NB4 (cell line): Measurements from ENCODE around the gene TBC1D21.

Experiments
- DNase-seq: peaks from one replicate; pipeline ENCODE4 v3.0.0; 2010; ENCODE audit warnings: low read depth
- H3K4me3 ChIP-seq: one replicate; pipeline ENCODE4 v1.5.1; 2011; ENCODE audit warnings: mild to moderate bottlenecking, low read depth, low read length, moderate library complexity
- MYC ChIP-seq: IDR thresholded peaks from 2 replicates; pipeline ENCODE4 v1.6.1; 2011; ENCODE audit warnings: low read depth, low read length
- POLR2A ChIP-seq: IDR thresholded peaks from 2 replicates; pipeline ENCODE4 v1.6.1; 2011; ENCODE audit warnings: mild to moderate bottlenecking; ENCODE audit not compliant: insufficient read length; ENCODE audit errors: extremely low read depth
- TF ChIP-seq, protein P1 (sequence below): IDR thresholded peaks from one replicate; pipeline ENCODE4 v1.5.1; 2012; ENCODE audit warnings: low read depth, low read length
- TF ChIP-seq, protein P2 (sequence below): IDR thresholded peaks from 2 replicates; pipeline ENCODE4 v1.6.1; 2011; ENCODE audit warnings: low read depth, low read length

TBC1D21 gene

DNA sequence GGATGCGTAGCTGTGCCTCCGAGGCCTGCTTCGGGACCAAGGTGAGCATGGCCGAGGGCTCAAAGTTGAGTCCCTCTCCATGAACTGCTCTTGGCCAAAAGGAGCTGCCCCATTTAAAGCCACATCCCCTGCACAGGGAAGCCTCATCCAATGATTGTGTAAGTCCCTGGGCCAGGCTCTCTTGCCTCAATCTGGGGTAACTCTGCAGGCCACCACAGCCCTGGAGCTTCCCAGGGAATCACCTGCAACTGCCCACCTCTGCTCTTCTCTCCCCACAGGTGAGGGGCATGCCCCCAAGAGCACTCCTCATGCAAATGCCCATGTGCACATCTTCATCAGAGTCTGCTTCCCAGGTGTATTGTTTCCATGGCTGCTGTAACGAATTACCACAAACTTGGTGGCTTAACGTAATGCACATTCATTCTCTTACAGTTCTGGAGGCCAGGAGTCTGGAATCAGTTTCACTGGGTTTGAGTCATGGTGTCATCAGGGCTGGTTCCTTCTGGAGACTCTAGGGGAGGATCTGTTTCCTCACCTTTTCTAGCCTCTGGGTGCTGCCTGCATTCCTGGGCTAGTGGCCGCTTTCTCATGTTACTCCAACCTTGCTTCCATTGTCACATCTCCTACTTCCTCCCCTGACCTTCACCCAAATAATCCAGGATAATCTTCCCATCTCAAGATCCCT is 27.9 kb downstream of the TBC1D21 start:
- TF ChIP-seq, protein P1, sequence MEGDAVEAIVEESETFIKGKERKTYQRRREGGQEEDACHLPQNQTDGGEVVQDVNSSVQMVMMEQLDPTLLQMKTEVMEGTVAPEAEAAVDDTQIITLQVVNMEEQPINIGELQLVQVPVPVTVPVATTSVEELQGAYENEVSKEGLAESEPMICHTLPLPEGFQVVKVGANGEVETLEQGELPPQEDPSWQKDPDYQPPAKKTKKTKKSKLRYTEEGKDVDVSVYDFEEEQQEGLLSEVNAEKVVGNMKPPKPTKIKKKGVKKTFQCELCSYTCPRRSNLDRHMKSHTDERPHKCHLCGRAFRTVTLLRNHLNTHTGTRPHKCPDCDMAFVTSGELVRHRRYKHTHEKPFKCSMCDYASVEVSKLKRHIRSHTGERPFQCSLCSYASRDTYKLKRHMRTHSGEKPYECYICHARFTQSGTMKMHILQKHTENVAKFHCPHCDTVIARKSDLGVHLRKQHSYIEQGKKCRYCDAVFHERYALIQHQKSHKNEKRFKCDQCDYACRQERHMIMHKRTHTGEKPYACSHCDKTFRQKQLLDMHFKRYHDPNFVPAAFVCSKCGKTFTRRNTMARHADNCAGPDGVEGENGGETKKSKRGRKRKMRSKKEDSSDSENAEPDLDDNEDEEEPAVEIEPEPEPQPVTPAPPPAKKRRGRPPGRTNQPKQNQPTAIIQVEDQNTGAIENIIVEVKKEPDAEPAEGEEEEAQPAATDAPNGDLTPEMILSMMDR = no peak
- TF ChIP-seq MYC = no peak
- TF ChIP-seq, protein P2, sequence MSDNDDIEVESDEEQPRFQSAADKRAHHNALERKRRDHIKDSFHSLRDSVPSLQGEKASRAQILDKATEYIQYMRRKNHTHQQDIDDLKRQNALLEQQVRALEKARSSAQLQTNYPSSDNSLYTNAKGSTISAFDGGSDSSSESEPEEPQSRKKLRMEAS = no peak

DNA sequence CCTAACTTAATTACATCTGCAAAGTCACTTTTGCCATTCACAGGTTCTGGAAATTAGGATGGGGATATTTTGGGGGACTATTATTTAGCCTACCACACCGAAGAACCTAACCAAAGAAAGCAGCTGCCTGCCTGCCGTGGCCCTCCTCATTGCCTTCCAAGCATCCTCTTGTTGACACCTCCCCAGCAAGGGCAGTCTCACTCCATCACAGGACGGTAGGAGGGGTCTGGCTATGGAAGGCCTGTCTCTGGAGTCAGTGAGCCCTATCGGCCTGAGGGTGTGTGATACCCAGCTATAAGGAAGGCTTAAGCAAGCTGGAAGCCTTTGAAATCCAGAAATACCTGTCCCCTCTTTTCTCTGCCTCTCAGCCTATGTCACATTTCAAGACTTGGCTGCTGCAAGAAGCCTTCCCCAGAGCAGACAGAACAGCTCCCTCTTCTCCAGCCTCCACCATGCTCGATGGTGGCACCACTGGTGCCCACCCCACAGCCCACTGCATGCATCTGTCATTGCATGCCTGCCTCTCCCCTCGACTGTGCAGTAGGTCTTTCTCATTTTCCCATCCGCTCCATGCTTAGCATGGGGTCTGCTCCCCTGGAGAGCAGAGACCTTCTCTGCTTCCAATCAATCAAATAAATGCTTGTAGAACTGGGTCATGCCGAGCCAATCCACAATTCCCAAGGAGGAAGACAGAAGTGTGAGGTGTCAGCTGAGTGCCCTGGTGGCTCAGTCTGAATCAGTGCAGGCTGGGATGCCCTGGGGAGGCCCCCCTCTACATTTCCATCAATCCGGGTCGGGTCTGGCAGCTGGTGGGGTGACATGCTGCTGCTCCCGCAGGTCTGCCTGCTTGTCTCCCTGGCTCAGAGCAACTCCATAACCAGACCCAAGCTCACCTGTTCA is 29.0 kb downstream of the TBC1D21 start:
- no peak for TF ChIP-seq POLR2A
- TF ChIP-seq, protein P1 = no peak
- TF ChIP-seq MYC = no peak
- TF ChIP-seq, protein P2 = no peak
- H3K4me3 ChIP-seq = no peak overlapping the region
- DNase-seq = no peak

More for the DNA sequence above, 27.9 kb downstream of the TBC1D21 start:
- H3K4me3 ChIP-seq = no peak overlapping the region
- no peak for DNase-seq

DNA sequence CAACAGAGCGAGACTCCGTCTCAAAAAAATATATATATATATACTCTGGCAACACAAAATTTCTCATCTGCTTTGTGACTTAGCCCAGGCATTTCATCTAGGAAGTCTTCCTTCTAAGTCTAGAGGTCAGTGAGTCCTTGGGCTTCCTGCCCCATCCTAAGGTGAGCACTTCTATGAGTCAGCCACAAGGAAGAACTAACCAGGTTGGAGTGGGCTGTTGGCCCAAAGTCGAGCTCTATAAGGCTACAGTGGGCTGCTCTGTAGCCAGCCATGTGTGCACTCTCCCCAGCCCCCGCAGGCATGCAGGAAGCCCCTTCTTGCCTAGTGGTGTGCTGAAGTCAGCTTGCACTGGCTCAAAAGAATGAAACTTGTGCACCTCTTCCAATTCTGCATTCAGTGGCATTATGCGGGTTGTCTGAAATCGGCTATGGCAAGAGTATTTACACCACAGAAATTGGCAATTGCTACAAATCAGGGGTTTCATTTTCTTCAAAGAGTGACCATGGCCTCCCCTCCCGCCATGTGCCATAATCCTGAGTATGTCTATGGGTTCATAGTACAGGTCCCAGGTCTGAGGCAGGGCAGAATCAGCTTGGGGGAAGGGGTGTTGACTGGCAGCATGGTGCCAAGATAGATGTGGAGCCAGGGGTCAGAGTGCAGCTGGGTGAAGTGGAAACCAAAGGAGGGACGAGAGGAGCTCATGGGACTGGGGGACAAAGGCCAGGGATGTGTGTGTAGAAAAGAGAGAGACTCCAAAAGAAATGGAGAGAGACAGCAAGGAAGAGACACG is 30.9 kb downstream of the TBC1D21 start:
- no peak for TF ChIP-seq MYC
- TF ChIP-seq, protein P2 = no peak
- no peak for DNase-seq
- no peak overlapping the region for H3K4me3 ChIP-seq

DNA sequence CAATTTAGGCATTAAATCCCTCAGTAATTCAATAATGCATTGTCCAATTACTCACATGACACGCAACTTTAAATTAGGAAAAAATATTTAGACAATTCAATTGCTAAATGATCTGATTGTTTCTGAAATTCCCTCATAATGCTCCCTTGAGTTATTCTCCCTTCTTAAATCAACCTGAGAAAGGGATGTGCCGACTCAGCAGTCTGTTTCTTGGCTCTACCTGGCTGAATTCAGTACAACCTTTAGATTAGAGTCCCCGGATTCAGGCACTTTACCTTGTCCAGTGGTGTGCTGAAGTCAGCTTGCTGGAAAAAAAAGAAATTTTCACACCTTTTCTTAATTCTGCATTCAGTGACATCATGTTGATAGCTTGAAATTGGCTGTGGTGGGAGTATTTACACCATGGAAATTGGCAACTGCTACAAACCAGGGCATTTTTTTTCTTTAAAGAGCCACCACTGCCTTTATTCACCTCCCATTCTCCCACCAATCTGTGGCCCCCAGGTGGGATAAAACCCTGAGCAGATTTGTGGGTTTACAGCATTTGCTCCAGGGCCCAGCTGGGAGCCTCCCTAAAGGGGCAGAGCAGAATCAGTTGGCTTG is 32.0 kb downstream of the TBC1D21 start:
- no peak for DNase-seq
- H3K4me3 ChIP-seq = no peak overlapping the region
- TF ChIP-seq POLR2A (no peak), MYC (no peak)
- TF ChIP-seq, protein P2 = no peak

DNA sequence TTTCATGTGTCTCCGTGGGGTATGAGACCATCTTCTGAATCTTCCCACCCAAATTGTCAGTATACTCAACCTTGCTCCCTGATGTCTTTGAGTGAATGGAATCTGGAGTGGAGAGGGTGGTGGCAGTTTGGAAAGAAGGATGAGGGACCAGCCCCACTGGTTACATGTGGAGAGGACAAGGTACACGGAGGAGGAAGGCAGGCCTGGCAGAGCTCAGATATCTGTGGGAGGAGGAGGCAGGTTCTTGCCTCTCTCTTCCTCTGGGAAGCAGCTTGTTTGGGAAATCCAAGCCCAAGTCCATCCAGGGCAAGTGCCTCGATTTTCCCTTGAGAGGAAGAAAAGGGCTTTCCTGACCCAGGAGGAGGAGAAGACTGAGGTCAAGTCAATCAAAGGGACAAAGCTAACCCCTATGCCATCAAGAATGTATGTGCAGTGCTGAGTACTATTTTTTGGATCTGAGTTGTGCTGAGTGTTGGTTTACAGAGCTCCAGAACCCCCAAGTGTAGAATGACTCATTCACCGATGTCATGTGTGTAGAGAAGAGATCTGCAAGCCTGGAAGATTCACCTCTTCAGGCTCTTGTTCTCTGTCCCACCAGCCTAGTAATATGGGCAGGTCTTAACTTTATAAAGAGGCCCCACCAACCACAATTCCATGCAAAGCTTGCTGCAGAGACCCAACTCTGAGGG is 33.1 kb downstream of the TBC1D21 start:
- no peak overlapping the region for H3K4me3 ChIP-seq
- no peak for TF ChIP-seq POLR2A
- TF ChIP-seq, protein P1 = no peak
- peak; percentile 38 for DNase-seq

DNA sequence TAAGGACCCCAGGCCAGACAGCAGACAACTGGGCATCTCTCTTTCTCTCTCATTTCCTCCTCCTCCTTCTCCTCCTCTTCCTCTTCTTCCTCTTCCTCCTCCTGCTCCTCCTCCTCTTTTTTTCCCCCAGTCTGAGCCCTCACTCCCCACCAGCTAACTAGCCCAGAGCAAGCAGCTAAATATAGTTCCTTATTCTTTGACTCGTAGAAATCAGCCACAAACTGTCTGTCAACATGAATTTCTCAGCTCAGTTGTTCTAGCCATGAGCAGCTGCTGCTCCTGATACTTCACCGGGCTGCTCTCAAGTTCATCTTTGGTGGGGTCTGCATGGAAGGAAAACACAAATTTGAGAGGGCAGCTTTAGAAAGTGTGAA is 33.7 kb downstream of the TBC1D21 start:
- no peak overlapping the region for H3K4me3 ChIP-seq
- DNase-seq = peak; percentile 59
- TF ChIP-seq MYC (no peak), POLR2A (no peak)
- TF ChIP-seq, protein P1 = no peak
- TF ChIP-seq, protein P2 = no peak
